Amniotic epithelial cell (primary cell): Measurements from ENCODE around the gene CXCL12.
A peak's percentile ranks its signal among the peaks of the same experiment; 100 is the strongest.

ENCODE experiments used
- DNase-seq: peaks from one replicate; pipeline ENCODE4 v3.0.0-alpha.2; 2010; ENCODE audit warnings: low read depth

Gene CXCL12

GRCh38 chr10:44362866-44363711 lies 21.8 kb downstream of the CXCL12 start:
- DNase-seq, result no peak

- DNase-seq, result no peak
These were observed 23.8 kb downstream of the CXCL12 start for GRCh38 chr10:44361109-44361508.

DNA sequence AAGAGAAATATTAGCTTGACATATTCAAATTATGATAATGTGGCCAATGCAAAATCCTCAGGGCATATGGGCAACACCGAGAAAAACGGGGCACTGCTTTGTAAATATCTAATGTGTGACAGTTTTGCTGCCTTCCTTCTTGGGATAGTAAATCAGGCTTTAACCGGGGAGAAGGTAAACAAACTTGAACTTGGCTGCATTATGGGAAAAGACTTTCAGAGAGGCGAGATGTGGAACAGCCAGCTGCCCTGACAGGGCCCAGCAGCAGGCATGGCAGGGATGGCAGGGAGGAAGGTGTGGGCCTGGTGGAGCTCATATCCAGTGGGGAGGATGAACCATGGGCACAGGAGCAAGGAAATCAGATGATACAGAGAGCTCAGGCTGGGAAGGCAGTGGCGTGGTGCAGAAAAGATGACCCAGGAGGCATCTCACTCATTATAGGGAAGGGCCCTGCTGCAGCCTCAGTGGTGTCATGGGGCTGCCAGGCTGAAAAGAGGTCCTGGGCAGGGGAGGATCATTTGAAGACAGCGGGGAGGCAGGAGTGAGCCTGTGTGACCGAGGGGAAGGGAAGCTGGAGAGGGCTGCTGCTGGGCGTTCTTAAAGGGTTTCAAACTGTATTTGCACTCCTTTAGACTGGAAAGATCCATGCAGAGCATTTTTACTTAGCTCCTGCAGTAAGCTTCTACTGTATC lies 26.7 kb downstream of the CXCL12 start:
- no peak for DNase-seq

DNA sequence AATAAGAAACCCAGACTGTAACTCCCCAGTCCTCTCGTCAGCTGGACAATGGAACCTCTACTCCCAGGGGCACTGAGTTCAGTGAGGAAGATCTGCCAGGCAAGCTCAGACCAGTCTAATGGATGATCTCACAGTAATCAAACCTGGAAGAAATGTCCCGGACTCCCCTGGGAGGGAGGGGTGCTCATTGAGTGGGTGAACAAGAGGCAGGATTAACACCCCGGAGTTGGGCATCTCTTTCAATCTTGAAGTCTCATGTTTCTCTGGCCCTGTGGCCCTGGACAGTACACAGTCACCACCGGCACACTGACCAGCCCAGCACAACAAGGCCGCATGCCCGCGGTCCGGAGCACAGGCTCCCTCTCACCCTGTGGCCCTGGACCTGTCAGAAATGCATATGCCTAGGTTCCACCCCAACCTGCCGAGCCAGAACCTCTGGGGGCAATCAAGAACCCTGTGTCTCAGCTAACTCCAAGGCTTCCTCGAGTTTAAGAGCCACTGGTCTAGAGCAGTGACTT lies 27.8 kb downstream of the CXCL12 start:
- no peak for DNase-seq

DNA sequence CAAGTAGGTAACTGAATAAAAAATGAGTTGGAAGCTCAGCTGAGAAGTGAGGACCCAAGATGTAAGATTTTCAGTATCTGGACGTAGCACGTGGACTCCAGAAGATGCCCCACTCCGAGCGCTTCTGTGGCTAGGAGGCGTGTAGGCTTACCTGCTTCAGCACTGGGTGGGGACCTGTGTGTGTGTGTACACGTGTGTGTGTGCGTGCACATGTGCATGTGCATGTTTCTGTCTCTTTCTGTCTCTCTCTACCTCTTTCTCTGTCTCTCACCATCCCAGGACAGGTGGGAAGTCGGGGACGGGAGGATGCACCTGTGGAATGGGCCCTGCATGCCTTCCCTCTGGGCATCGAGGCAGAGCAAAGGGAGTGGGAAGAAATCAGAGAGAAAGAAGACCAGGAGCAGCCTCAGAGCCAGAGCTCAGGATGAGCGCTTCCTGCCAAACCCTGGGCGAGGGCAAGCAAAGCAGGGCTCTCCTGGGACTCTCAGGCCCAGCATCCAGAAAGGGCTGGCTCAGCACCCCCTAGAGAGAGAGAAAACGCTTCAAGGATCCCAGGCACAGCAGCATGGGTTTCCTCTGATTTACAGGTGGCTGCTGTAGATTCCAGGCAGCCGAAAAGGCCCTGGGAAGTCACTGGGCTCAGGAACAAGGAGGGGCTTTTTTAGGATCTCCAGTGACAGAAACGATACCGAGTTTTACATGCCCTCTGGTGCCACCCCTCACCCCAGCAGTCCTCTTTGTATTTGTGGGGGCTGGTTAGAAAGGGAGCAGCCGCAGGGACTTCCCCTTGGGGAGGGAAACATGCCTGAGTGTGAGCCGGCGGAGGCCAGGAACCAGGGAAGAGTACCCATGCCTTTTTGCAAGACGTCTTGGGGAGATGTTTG lies 28.5 kb downstream of the CXCL12 start:
- no peak for DNase-seq

DNA sequence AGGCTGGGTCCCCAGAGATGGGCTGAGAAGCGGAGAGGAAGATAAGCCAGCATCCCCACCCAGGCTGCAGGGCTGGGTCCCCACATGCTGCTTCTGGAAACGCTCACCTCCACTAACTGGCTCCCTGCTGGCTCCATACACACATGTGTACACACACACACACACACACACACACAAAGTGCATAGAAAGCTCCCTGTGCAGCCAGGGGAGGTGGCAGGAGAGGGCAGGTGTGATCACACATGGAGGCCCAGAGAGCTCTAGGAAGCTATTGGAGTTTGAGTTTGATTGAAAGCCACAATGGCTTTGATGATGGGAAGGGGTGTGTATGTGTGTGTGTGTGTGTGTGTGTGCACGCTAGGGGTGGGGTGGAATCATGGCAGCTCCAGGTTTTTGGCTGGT lies 29.3 kb downstream of the CXCL12 start:
- DNase-seq, result no peak

GRCh38 chr10:44354771-44355170 lies 30.1 kb downstream of the CXCL12 start:
- DNase-seq, result no peak

GRCh38 chr10:44353721-44354120 lies 31.2 kb downstream of the CXCL12 start:
- DNase-seq, result no peak

DNA sequence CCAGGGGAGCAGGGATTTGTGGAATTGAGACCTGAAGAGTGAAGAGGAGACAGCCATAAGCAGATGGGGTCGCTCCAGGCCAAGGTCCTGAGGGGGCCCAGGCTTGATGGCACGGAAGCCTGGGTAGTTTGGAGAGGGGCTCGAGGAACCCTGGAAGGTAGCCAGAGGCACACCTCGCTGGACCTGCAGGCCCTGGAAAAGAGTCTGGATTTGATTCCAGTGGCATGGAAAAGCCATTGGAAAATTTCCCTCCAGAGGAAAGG lies 31.8 kb downstream of the CXCL12 start:
- no peak for DNase-seq

DNA sequence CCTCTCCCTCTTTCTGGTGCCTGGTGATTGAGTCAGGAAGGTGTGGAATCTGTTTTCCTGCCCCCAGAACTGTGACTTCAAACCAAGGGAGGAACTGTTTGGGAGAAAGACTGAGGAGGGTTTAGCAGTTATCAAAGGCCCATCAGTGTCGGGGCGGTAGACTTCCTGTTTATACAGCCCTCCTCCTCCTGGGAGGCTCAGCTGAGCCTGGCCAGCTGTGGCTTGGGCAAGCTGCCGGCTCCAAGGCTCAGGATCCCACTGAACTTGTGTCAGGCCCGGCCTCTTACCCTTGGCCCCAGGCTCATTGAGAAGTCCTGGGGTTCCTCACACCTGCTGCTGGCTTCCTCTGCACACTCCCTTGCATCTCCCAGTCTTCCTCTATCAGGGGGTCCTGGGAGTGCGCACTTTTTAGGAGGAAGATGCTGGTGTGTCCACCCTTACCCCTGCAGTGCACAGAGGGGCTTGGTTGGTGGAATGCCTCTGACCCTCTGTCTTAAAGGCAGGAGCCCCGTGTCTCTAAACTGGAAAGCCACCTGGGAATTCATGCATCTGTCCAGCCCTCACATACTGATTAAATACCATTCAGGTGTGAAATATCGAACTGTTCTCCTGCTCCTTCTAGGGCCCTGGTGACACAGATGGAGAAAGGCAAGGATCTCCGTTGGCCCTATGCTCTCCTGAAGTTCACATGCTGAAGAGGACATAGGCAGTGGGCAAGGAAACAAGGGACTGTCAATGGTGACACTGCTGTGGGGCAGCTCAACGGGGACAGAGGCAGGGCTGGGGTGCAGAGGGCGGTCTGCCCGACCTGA lies 32.4 kb downstream of the CXCL12 start:
- DNase-seq, result no peak

GRCh38 chr10:44348496-44348895 lies 36.4 kb downstream of the CXCL12 start:
- no peak for DNase-seq

DNA sequence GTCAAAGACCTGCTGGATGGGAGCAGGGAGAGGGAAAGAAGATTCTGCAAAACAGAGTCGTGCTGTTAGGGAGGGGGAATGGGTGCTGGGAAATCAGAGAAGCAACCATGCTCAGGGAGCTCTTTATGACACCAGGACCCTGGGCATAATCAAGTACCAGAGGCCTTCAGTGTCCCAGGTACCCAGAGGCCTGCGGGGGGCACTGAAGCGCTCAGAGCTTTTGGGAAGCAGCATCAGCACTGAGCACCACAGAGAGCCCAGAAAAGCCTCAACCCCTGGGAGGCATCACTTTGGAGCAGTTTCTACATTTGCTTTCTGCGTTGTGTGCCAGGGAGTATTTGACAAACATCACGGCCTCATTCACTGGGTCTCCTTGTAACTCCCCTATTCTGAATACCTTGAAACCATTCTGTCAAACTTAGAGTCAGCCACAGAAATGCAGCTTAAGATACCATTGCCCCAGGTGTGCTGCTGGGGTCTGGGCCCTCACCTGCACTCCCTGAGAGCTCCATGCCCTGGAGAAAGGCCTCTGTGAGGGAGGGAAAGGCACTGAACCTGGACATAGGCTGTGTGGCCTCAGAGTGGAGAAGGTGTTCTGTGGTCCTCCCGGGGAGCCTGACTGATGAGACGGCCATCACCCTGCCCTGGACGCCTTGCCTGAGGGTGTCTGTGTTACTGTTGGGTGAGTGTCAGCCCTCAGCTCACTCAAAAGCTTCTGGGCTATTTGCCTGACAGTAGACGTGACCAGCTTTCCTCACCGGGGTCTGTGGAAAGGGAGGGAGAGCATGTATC lies 37.1 kb downstream of the CXCL12 start:
- DNase-seq, result no peak

DNA sequence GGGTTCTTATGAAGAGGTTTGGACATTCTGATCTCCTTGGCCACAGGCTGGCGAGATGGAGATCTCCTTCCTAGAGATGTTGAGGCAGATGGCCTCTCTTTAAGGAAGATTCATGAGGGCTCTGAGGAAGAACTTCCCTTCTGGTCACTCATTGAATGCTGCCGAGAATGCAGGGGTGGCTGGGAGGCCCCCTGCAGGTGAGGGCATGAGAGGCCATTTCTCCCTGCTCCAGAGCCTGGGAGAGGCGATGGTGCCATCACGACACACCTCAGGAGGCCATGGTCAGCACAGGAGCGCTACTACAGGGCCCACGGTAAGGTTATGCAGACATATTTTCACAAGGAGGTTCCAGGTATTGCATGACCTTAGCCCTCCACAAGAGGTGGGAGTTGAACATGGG lies 40.2 kb downstream of the CXCL12 start:
- DNase-seq, result no peak

DNA sequence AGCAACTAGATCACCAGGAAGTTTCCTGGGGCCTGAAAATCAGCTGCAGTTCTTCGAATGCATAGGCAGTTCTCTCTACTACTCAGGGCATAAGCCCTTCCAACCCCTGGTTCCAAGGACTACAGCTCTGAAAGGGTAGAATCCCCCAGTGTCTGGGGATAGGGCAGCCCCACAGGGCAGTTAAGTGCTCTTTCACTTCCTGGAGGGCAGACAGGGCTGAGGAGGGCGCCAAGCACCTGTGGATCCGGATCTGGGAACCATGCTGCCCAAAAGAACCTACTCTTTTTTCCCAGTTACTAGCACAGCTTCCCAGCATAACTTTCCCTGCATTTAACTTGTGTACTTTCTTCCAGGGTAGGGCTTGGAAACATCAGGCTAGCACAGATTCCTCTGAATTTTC lies 41.1 kb downstream of the CXCL12 start:
- DNase-seq, result no peak

- no peak for DNase-seq
These were observed 43.0 kb downstream of the CXCL12 start for GRCh38 chr10:44341886-44342285.

DNA sequence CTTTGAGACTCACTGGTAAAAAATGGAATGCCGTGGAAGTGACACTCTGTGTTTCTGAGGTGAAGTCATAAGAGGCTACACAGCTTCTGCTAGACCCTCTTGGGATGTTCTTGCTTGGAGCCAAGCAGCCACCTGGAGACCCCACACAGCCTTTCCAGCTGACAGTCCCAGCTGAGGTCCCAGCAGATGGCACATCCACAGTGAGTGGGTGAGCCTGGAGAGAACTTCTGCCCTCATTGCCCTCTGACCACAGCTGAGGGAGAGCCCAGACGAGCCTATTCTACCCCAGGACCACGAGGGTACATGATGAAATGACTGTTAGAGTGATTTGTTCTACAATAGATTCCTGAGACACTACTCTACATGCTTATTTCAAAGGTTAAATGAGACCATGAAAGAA lies 44.3 kb downstream of the CXCL12 start:
- DNase-seq, result no peak

GRCh38 chr10:44339218-44339617 lies 45.7 kb downstream of the CXCL12 start:
- DNase-seq, result no peak

DNA sequence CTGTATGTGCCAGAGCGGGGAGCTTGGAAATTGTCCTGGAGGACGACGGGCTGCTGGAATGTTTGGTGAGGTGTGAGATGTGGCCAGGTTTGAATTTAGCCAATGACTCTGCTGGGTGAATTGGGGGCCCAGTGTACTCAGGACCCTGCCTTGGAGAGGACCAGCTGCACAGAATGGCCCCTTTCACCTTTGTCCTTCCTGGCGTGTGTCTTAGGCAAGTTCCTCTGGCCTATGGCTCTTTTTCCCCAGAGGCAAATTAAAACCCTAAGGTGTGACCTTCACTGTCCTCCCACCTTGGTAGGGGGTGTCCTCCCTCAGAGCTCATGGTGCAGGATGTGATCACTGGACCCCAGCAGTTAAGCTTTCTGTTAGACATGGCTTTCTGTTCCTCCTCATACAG lies 47.8 kb downstream of the CXCL12 start:
- DNase-seq, result no peak

DNA sequence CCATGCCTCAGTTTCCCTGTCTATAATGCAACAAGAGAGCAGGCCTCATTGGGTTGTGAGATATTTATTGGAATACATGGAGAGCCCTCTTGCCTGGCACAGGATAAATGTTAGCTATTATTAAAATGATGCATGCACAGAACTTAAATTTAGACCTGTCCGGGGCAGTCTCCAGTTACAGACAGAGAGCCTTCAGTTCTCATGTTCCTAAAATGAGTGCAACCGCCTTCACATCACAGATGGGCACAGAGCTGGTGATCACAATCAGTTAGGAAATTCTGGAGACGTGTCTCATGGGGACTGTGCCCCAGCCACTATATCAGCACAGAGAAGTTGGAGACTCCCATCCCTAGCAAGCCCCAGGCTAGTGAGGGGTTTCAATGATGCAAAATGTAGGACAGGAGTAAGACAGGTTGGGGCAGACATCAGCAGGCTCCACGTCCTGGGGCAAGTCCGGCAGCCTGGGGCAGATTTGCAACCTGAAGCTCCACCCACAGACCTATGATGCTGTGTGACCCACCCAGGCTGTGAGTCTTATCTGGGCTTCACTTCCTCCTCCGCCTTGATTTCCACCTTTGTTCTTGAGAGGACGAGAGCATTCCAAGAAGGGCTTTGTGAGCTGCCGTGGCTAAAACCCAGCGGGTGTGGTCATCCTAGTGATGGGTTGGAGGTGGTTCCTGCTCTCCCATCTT lies 49.4 kb downstream of the CXCL12 start:
- no peak for DNase-seq

GRCh38 chr10:44334621-44335184 lies 50.2 kb downstream of the CXCL12 start:
- DNase-seq, result peak; percentile 14
